GM18861 (cell line): ENCODE results near the gene IFI35.

Source experiments
- ATAC-seq: cut with Tn5 transposase; IDR thresholded peaks from one replicate; pipeline ENCODE4 v1.9.1; 2021; ENCODE audit not compliant: unreplicated experiment

IFI35 gene

GRCh38 chr17:43056051-43056450 is 49.5 kb downstream of the IFI35 start:
- no peak for ATAC-seq

- no peak for ATAC-seq
Observed at GRCh38 chr17:43062984-43063638, 56.5 kb downstream of the IFI35 start.
